AG08396 (cell line): ENCODE results near the gene PCDHA8.
"Not testable (repeated sequence)": the region's sequence is repeated elsewhere in the genome, so short reads cannot be mapped to it uniquely, and the experiment has no call there.

ENCODE experiments used
- DNase-seq: peaks from one replicate; pipeline ENCODE4 v3.0.0; 2012; ENCODE audit warnings: low spot score, mixed read lengths

Gene PCDHA8

GRCh38 chr5:140829511-140830501, 11.2 kb upstream of the PCDHA8 start:
- DNase-seq = not testable (repeated sequence)

GRCh38 chr5:140833993-140834392, 7.0 kb upstream of the PCDHA8 start, which contains the start of gene PCDHA7:
Gene PCDHA7 (plus strand): TSS chr5:140834269. CDS start chr5:140834384, 115 bp downstream.
- DNase-seq = peak; percentile 26

GRCh38 chr5:140834439-140835008, 6.5 kb upstream of the PCDHA8 start:
- DNase-seq = not testable (repeated sequence)

GRCh38 chr5:140835622-140836510, 5.1 kb upstream of the PCDHA8 start:
- no peak for DNase-seq

- DNase-seq = no peak
Measured at GRCh38 chr5:140842798-140843733, 2.1 kb downstream of the PCDHA8 start.

GRCh38 chr5:140848139-140849102, 7.4 kb downstream of the PCDHA8 start, which contains the start of gene PCDHA9:
Gene PCDHA9 (plus strand): TSS chr5:140848382. CDS start chr5:140848496, 114 bp downstream.
- DNase-seq = not testable (repeated sequence)

GRCh38 chr5:140849831-140850634, 9.0 kb downstream of the PCDHA8 start:
- not testable (repeated sequence) for DNase-seq

- DNase-seq = no peak
Measured at GRCh38 chr5:140855772-140856674, 15.0 kb downstream of the PCDHA8 start, which contains the start of gene PCDHA10. Gene PCDHA10 (plus strand): TSS chr5:140855897. CDS start chr5:140856049, 152 bp downstream.

GRCh38 chr5:140857177-140857986, 16.4 kb downstream of the PCDHA8 start:
- no peak for DNase-seq

- no peak for DNase-seq
Measured at GRCh38 chr5:140857987-140858240, 16.9 kb downstream of the PCDHA8 start.

- no peak for DNase-seq
Measured at GRCh38 chr5:140862441-140863295, 21.7 kb downstream of the PCDHA8 start.

GRCh38 chr5:140868721-140869554, 28.0 kb downstream of the PCDHA8 start, which contains the start of gene PCDHA11:
Gene PCDHA11 (plus strand): TSS chr5:140868957. CDS start chr5:140869104, 147 bp downstream.
- DNase-seq = no peak

GRCh38 chr5:140869555-140869886, 28.5 kb downstream of the PCDHA8 start:
- peak; percentile 47 for DNase-seq

GRCh38 chr5:140870221-140871201, 29.5 kb downstream of the PCDHA8 start:
- DNase-seq = no peak
